Ramos (cell line): ENCODE data around the gene IPO4.
"Not testable (repeated sequence)": the region's sequence is repeated elsewhere in the genome, so short reads cannot be mapped to it uniquely, and the experiment has no call there.

Experiments
- in situ Hi-C: fragments of 300-500 bp; cut with MboI; formaldehyde crosslinking; loops from one replicate; pipeline ENCODE4 v1.14.3; 2022; ENCODE audit warnings: low sequenced_read_pairs; ENCODE audit not compliant: unreplicated experiment

IPO4 gene

DNA sequence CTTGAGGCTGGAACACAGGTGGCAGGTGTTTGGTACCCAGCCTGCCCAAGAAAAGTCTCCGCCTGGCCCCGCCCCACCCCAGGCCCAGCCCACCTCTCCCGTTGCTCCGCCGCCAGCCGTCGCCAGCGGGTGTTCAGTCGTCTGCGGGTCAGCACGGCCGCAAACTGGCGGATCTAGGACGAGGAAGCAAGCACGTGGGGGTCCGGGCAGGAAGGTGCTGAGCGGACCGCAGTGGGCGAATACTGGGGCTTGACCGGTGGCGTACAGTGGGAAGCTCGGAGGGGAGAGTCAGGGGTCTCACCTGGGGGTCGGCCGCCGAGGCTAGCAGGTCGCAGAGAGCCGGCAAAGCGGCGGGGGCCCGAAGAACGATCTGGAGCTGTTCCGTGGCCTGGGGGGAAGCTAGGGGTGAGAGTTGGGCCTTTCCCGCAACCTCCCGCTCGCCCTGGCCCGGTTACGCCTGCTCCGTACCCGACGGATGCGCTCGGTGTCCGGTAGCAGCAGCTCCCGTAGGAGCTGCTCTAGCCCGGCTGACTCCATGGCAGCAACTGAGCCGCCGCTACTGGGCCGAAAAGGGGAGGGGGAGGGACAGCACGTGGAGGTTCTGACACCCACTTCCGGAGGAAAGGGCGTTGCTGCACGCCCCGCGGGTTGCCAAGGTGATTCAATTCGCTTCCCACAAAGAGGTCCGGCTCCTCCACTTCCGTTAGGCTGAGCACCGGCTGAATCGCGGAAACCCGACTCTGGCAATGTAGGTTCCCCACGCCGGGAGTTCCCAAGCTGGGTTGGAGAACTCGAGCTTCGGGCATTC, at the start of gene IPO4:
Gene IPO4 (minus strand): TSS at position 566 of the 808 bp plus-strand sequence. CDS start 29 bp downstream, at position 537.
- in situ Hi-C loops, result no loop called here

DNA sequence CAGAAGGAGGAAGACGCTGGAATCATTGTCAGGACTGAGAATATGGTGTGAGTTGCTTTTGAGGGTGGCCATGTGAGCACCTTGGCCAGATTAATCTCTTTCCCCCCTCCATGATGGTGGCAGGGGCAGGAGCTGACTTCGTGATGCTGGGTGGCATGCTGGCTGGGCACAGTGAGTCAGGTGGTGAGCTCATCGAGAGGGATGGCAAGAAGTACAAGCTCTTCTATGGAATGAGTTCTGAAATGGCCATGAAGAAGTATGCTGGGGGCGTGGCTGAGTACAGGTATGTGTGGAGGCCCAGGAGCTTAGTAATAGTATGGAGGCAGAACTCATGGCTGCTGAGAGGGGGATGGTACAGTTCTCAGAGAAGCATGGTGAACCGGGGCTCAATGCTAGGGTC, 49.5 kb upstream of the IPO4 start:
- in situ Hi-C loops, result no loop called here

DNA sequence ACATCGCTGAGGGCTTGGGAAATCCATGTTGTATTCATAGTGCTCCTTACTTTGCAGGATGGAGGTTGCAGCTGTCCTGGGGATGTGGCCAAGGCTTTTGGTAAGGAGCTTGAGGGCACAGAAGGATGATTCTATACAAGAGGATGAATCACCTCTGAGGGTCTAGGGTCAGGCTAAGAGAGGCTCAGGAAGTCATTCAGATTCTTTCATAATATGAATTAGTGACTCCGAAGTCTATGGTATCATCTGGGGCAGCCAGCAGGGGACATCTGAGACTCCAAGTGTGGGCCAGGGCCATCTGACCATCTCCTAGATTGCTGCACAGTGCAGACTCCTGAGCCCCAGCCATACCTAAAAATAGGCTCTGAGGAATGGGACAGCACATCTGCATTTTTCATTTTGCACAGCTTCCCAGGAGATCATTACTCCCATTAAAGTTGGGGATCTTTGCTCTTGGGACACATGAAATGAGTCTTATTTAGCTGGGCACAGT, 48.9 kb upstream of the IPO4 start:
- in situ Hi-C loops, result no loop called here

DNA sequence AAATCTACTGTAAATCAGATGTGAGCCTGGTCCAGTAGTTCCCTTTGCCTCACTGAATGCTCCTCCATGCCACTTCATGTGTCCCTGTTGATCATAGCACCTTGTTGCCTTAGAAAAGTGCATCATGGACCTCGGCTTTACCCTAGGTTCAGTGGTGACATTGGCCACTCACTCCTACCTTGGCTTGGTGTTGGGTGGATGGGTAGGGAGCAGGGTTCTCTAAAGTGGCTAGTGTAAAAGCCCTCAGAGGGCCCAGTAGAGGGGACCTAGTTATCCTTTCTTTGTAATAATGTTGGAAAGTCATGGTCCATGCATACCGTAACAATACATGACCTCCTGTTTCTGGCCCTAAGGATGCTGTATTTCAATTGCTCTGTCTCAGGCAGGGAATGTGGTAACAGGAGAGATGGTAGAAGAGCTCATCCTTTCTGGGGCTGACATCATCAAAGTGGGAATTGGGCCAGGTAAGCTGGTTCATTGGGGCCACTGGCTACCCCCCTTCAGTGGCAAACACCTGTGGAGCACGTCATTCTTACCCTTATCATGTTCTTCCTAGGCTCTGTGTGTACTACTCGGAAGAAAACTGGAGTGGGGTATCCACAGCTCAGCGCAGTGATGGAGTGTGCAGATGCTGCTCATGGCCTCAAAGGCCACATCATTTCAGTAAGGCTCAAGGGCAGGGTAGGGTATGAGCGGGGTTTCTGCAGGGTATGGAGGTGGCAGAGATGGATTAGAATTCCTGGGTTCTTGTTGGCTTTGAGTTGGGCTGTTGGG, 48.3 kb upstream of the IPO4 start:
- in situ Hi-C loops, result no loop called here

DNA sequence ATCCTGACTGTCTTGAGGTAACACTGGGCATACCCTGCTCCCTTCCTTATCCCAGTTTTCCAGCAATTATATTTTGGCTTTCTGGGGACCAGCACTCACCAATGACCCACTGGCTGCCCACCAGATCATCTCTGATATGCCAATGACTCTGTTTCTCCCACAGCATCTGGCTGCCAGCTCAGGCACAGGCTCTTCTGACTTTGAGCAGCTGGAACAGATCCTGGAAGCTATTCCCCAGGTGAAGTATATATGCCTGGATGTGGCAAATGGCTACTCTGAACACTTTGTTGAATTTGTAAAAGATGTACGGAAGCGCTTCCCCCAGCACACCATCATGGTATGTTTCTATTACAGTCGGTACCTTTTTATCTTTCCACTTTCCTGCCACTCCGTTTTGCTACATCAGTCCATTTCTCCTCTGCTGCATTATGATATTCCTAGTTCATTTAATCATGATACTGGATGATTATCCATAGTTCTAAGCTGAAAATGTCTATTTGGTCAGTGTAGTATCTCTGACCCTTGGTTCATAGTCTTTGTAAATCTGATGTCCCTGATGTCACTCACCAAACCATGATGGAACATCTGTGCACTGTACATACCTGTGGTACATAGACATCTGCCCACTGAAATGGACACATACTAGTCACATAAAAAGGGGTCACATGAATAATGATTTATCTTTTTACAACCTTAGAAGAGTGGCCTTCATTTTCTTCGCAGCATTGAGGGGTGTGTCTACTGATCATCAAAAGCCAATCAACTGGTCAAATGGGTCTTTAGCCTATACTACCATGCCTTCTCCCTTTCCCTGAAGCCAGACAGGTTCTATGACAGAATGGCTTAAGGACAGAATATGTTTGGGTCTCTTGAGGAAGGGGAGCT, 47.4 kb upstream of the IPO4 start:
- in situ Hi-C loops, result no loop called here

DNA sequence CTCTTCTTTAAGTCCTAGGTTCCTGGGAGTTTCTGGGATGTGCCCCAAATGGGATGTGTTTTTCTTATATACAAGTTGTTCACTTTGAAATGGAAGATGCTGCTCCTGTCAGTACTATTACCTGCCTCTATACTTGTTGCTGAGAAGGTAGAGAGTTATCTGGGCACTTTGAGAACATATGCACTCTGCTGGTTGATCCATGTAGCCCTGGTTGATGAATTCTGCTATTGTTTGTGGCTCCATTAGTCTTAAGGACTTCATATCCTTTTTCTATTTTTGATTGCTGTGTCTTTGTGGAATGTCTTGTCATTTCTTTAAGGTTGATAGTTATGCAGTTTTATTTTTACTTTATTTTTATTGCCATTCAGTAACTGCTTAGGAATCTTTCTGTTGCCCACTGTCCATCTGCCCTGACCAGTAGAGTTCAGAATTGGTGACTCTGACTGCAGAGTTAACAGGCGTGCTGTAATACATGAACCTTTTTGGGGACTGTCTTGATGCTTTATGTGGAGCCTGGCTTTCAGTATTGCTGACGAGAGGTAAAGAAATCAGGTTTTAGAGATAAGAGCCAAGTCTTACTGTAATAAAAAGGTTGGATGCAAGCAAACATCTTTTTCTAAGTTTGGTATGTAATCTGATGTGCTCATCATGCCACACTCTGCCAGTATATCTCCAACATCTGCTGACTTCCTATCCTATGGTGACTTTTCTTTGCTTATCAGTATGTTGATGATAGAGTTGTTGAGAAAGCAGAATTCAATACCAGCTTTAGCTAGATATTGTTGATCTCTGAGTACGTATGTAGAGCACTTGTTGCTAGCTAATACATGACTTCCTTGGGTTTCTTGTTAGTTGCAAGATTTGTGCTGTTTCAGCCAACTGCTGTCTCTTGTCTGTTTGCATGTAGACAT, 45.7 kb upstream of the IPO4 start:
- in situ Hi-C loops, result no loop called here

- in situ Hi-C loops, result no loop called here
Observed at GRCh38 chr14:24233538-24233866, 44.9 kb upstream of the IPO4 start.

DNA sequence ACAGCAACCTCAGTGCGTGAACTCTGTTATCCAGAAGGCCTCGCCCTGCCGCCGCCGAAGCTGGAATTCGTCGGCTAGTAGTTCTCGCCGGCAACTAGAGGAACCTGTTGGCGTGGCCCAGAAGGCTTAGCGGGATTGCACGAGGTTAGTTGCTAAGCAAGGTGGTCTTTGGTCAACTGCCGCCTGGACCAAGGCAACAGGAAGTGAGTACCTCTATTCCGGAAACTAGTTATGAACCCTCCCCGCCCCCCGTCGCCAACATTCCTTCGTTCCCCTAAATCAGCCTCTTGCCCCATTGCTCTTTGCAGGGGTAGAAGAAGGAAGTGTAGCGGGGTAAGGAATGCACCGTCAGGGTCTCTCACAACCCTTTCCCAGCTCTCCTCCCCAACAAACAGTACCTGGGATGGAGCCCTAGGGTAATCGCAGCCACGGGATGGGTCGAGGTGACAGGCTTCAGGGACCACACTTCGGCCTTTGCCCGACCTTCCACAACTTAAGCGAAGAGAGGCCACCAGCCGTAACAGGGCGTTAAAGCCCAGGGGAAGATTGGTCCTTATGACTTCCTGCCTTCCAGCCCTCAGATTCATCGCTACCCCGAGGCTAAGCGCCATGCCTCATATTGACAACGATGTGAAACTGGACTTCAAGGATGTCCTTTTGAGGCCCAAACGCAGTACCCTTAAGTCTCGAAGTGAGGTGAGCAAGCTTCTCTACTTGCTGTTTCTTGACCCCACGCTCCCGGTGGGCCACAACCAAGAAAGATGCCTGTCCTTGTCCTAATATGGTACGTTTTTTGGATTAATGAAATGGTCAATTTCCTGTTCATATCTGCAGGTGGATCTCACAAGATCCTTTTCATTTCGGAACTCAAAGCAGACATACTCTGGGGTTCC, 44.3 kb upstream of the IPO4 start, which contains the start of gene GMPR2:
Gene GMPR2 (plus strand): TSS at position 285 of the 893 bp plus-strand sequence. CDS start 325 bp downstream, at position 610.
- in situ Hi-C loops, result no loop called here

DNA sequence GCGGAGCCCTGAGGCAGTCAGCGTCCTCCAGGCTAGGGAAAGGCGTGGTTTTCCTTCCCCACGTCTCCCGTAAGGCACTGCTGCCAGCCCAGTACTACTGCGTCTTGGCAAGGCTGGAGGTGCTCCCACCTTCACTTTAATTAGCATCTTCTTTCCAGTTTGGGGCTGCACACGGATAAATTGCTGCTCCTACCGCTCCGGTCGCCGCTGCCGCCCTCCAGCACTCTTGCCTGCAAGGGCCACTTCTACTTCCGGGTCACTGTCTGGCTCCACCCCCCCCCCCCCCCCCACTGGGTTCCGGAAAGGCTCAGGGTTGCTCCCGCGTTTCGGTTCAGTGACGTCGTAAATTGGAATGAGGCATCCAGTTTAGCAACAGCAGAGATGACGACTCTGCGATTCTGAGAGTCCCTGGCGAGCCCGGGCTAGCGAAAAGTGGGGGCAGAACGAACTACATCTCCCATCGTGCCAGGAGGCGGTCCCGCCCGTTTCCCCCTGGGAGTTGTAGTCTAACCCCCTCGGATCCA, 43.6 kb upstream of the IPO4 start, which contains the start of gene NEDD8:
Gene NEDD8 (minus strand): TSS at position 247 of the 524 bp plus-strand sequence. CDS start 100 bp downstream, at position 147.
- in situ Hi-C loops, result no loop called here

DNA sequence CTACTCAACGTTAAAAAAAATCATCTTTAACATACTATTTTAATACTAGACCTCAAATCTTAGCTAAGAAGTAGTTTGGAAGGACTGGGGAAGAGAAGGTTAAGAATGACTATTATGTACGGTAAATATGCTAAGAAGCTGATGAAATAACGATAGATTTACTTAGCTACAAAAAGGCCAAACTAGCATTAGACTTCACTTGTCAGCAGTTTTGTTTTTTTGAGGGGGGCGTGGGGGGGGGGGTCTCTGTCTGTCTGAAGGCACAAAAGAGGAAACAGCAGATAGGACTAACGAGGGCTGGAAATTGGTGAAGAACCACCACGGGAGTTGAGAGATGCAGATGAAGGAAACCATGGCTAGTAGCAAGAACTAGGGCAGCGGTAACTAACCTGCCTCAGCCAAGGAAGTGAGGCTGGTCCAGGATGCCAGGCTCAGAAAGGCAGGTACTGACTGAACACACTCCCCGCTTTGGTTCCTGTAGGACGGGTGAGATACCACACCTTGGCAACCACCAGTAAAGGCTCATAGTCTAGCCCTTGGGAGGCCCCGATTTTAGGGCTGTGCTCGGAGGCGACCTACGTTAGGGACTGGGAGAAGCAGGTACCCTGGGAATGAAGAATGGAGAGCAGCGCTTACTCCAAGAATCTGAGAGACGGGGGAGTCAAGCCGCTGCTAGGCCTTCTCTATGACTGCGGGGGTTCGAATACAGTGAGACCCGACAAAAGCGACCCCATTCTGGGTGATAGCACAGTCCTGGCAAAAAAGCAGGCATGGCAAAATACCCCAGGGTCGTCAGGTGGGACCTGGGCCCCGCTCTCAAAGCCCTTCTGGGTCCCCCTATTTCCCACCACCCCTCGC, 42.9 kb upstream of the IPO4 start:
- in situ Hi-C loops, result no loop called here

DNA sequence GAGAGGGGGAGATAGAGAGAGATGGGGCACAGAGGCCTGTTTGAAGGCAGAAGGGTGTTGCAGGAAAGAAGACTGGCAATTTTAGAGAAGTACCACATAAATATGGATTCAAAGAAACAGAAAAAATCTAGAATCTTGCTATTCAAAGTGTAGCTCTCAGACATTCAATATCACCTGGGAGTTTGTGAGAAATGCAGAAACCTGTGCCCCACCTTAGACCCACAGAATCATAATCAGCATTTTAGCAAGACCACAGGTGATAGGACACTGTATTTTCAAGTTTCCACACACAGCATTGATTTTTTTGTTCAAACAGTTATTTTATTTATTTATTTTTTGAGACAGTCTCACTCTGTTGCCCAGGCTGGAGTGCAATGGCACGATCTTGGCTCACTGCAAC, 40.3 kb upstream of the IPO4 start:
- in situ Hi-C loops, result no loop called here

- in situ Hi-C loops, result no loop called here
Observed at GRCh38 chr14:24226473-24226872, 37.9 kb upstream of the IPO4 start.

DNA sequence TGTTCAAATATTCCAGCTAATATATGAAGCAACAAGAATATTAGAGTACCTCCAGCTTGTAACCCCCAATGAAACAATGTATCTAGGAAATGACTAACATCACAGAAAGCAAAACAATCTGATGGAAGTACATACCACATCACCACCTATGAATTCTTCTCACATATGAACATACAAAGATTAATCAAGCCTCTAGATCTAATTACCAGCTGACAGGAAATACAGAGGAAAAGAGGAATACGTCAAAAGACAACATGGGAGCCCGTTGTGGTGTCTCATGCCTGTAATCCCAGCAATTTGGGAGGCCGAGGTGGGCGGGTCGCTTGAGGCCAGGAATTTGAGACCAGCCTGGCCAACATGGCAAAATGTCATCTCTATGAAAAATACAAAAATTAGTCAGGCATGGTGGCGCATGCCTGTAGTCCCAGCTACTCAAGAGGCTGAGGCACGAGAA, 36.0 kb upstream of the IPO4 start:
- in situ Hi-C loops, result no loop called here

DNA sequence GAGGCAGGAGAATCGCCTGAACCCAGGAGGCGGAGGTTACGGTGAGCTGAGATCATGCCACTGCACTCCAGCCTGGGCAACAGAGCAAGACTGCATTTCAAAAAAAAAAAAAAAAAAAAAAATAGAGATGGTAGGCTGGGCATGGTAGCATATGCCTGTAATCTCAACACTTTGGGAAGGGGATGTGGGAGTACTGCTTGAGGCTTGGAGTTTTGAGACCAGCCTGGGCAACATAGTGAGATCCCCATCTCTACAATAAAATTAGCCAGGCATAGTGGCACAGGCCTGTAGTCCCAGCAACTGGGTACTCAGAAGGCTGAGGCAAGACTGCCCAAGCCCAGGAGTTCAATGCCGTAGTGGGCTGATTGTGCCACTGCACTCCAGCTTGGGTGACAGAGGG, 34.4 kb upstream of the IPO4 start:
- in situ Hi-C loops, result not testable (repeated sequence)

GRCh38 chr14:24219521-24219920, 30.9 kb upstream of the IPO4 start:
- in situ Hi-C loops, result no loop called here

DNA sequence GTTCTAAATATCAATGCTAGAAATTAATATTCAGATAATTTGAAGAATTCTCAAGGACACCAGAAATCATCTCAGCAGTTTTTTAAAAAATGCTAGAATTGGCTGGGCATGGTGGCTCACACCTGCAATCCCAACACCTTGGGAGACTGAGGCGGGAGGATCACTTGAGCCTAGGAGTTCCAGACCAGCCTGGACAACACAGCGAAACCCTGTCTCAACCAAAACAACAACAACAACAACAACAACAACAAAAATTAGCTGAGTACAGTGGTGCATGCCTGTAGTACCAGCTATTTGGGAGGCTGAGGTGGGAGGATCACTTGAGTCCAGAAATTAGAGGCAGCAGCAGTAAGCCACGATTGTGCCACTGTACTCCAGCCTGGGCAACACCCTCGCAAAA, 30.5 kb upstream of the IPO4 start:
- in situ Hi-C loops, result no loop called here

DNA sequence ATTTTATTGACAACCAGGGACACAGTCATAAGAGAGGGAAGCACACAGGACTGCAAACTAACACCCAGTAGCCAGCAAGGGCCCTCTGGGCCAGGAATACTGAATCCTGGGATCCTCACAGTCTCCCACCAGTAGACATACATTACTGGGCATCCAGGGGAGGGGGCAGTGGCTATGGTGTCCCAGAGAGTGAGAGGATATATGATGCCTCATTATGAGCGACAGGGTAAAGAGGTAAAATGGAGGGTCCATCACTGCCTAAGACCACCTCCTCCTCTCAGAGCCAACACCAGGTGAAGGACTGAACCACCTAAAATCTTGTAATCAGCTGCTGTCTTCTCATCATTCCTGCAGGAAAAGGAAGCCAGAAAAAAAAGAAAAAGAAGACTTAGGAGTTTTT, 28.3 kb upstream of the IPO4 start:
- in situ Hi-C loops, result not testable (repeated sequence)
